Stimulated activated CD4-positive, alpha-beta T cell treated with anti-CD3 and anti-CD28 coated beads, Interleukin-12 subunit alpha, Interleukin-12 subunit beta, amount 100 ng/mL, for 4 hours (primary cell): Measurements from ENCODE around the gene AAK1.
"Not testable (repeated sequence)": the region's sequence is repeated elsewhere in the genome, so short reads cannot be mapped to it uniquely, and the experiment has no call there.

Experiments used
- DNase-seq: peaks from one replicate; pipeline ENCODE4 v3.0.0-alpha.2; 2020

The AAK1 gene

DNA sequence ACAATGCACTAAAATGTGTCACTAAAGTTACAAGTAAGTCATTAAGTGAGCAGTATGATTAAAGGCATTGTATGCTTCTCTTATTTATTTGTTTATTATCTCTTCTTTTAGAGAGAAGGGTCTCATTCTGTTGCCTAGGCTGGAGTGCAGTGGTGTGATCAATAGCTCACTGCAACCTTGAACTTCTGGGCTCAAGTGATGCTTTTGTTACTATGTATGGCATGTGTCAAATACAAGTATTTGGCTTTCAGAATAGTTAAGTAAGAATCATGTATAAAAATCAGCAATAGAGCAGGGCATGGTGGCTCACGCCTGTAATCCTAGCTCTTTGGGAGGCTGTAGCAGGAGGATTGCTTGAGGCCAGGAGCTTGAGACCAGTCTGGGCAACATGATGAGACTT is 15.8 kb upstream of the AAK1 start:
- DNase-seq = no peak

DNA sequence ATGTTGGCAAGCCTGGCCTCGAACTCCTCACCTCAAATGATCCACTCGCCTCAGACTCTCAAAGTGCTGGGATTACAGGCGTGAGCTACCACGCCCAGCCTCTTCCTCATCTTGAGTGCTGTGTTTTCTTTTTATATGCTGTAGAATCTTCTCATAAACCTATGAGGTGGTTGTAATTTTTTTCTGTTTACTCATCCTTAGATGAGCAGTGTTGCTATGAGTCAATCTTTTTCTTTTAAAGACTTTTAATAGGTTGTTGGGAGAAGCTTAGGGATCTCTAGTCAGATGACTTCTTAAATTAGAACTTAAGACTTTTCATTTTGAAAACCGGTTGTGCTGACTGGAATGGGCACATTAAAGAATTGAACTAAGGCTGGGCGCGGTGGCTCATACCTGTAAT is 8.7 kb upstream of the AAK1 start:
- DNase-seq = no peak

DNA sequence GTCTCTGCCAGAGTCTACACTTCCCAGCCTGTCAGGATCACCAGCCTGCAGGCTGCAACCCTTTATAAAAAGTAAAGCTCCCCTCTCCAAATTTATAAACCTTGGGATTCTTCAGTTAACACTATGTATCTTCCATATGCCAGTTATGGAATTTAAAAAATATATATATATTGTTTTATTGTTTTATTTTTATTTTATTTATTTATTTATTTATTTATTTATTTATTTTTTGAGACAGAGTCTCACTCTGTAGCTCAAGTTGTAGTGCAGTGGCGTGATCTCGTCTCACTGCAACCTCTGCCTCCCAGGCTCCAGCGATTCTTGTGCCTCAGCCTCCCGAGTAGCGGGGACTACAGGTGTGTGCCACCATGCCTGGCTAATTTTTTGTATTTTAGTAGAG is 3.7 kb upstream of the AAK1 start:
- not testable (repeated sequence) for DNase-seq

DNA sequence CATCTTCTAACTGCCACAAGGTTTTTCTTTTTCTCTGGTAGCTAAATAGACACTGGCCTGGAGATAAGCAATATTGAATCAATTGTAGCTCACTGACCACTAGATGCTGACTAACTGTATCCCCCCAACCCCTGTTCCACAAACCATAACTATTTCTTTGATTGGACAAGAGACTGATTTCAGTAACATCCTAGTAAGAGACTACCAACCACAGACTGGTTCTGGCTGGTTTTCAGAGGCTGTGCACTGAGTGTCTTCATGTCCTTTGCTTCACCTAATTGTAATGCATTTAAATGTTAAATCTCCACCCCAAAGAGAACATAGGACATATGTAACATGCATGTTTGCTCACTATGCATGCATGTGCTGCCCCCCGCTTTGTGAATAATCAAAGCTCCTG is 3.2 kb upstream of the AAK1 start:
- no peak for DNase-seq

DNA sequence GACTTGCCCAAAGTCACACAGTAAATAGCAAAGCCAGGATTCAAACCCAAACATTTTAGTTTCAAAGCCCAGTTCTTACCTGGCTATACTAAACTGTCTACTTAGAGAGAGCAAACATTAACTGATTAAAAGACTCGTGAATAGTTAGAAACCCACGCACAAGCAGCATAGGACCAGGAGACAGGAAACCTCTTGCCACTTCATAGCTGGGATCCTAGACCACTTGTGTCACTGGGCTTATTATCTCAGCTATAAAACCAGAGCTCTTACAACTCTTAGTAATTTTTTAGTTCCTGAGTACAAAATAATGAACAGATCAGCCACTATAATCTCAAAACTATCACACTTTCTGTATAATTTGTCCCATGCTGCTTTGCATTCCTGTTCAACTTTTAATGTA is 2.4 kb upstream of the AAK1 start:
- no peak for DNase-seq

DNA sequence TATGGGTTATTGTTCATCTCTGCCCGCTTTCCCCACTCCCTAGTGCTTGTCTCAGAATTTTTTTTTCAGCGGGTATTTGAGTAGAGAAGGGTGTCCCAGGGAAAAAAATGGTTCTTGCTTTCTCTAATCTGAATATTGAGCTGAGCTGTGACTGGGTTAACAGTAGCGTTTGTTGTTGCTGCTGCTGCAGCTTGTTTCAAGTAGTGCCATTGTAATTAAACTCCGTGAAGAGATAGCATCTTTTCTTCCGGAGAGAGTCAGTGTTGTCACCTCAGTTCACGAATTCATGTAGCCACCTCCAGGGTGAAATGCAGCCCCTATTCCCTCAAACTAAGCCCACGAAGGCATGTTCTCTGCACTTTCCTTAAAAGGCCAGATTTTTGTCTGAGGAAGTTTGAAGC is 1.5 kb upstream of the AAK1 start:
- DNase-seq = no peak

DNA sequence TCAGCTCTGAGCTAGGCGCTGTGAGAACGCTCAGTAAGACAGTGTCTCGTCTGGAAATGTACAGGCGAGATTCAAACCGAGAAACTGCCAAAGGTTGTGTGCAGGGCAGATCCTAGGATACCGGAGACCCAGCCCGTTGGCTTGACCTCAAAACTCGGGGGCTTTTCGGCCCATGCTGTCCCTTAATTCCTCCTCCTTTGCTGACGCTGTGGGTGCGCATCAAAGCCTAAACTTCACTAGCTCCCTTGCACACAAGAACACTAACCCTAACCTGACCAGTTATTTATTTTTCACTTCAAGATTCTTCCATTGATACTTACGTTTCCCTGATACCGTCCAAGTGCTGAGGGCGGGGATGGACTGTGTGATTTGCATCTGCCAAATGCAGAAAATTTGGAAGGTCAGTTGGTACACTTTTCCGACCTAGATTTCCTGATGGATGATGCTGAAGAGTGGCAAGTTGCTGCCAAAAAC is 1.0 kb upstream of the AAK1 start:
- DNase-seq = no peak

DNA sequence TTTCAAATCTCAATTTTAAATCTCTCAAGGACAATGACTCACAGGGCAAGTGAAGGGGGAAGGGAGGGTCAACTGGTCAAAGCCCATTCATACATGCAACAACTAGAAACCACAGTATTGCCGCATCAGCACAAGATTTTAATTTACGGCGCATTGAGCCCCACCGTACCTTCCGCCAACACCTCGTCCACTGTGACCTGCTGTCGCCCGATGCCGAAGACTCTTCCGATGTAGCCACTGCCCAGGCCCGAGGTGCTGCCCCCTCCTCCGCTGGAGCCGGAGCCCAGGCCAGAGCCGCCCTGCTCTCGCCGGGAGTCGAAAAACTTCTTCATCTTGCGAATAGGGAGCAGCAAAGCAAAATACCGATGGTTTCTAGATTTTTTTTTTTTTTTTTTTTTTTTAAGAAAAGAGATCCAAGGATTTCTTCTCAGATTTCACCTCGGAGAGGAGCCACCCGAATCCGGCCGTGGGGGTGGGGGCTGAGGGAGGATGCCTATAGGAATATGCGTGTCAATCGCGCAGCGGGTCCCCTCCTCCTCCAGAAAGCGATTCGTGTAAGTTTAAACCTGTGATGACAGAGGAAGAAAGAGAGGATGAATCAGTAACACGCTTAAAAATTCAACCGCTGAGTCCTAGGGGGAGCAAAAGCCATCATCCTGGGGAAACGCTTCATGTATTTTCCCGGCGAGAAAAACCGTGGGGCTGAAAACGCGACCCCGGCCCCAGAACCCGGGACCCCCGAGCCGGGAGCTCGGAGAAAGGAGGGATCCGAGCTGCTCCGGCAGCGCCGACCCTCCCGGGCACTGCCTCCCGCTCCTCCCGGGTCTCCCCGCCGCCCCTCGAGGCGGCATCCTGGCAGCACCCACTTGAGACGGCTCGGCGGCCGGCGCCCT is 584 bp downstream of the AAK1 start:
- DNase-seq = peak; percentile 61

DNA sequence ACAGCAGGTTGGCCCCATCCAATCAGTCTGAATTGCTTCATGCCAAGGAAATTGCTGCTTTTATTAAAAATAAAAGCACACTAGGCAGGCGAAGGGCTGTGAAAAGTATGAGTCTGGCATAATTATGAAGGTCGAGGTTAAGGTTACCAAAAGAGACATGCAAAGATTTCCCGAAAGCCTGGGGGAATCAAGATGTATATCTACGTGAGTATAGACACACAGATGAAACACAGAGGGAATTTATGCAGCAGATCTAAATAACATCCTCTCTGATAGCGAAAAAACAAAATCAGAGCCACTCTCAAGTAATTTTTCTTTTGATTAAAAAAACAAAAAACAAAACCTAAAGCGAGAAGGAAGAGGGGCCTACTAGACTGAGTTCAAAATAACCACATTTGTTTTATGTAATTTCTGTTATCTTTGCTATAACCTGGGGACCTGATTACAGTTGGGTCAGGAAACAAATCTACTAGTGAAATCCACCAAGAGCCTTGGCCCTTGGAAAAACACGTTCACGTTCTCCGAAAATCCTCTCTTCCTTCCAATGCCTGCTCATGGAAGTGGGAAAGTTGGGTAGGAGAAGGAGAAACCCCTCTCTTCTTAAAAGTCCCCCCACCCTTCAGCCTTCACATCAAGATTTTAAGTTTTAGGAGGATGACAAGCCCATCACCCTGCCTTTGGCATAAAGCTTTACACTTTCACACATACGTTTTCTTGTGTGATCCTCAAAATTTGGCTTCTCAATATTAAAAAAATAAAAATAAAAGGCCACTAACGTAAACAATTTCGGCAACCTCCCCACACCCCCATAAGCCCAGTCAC is 1.4 kb downstream of the AAK1 start:
- DNase-seq = no peak

DNA sequence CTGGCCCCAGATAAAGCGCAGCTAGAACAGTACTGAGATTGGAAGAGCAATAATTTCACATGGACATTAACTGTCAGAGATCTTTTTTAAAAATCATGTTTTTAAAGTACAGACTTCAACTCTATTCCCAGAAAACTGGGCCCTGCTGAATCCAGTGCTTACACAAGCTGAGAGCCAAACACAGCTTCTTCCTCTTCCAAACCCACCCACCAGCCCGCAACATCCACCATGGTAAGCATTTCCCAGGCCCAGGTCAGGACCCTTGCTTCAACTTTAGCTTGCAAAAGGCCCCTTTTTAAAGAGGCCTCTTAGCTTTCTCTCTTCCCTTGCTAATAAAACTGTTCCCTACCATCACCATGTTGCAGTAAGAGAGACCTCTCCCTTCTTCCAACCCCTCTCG is 2.1 kb downstream of the AAK1 start:
- no peak for DNase-seq

DNA sequence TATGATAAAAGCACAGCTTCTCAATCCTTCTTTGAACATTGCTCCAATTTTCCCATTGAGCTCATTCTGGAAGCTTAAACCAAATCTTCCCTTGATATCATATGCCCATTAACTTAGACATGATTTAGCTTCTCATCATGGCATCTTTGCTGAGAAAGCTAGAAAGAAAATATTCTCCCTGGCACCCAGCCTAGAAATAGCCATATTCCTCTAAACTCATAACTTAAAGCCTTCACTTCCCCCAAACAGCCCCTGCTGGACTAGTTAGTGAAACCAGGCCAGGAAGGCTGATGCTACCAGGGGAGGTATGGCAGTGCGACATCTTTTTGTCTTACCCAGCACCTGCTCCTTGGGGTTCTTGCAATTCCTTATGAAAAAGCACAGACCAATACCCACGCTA is 4.3 kb downstream of the AAK1 start:
- no peak for DNase-seq

DNA sequence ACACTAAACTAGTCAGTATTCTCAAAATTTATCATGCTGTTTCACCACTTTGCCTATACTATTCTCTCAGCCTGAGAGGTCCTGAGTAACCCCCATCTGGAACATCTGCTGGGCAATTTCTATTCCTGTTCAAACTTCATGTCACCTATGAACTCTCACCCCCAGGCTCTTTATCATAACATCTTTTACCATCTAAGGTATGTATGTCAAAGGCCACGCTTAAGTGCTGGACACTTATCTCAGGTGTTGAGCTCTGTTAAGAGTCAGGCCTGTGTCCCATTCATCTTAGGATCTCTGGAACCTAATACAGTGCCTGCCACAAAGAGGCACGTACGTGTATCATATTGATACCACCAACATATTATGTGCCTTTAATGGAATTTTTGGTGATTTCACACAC is 4.9 kb downstream of the AAK1 start:
- DNase-seq = no peak

DNA sequence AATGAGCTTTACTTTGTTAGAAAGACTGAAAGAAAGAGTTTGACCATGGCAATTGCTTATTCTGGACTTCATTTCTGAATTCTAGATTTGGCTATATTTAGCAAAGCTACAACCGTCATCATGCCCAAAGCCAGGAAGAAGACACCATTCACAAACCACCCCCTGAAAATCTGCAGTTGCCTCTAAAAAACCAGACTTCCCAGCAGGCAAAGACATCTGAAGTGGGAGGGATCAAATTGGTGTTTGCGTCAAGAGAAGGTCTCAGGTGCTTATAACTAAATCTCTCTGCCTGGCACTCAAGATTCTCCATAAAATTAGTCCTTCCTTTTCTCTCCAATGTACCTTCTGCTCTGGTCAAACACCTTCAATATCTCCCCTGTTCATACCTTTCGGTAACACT is 5.6 kb downstream of the AAK1 start:
- DNase-seq = no peak

DNA sequence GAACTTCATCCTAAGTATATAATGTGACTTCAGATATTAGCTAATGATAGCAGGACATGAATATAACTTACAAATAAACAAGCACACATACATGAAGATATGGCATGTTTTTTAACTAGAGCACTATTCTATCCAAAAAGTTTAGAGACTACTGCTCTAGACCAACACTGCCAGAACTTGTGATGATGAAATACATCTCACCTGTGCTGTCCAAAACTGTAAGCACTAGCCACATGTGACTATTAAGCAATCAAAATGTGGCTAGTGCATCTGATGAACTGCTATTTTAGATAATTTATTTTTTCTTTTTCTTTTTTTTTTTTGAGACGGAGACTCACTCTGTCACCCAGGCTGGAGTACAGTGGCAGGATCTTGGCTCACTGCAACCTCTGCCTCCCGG is 7.1 kb downstream of the AAK1 start:
- no peak for DNase-seq

DNA sequence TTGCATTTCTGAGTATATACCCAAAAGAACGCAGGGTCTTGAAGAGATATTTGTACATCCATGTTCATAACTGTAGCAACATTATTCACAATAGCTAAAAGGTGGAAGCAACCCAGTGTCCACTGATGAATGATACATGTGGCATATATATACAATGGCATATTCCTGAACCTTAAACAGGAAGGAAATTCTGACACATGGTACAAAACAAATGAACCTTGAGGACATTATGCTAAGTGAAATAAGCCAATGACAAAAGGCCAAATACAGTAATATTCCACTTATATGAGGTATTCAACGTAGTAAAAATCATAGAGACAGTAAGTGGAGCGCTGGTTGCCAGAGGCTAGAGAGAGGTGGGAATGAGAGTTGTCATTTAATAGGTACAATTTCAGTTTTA is 8.1 kb downstream of the AAK1 start:
- no peak for DNase-seq

DNA sequence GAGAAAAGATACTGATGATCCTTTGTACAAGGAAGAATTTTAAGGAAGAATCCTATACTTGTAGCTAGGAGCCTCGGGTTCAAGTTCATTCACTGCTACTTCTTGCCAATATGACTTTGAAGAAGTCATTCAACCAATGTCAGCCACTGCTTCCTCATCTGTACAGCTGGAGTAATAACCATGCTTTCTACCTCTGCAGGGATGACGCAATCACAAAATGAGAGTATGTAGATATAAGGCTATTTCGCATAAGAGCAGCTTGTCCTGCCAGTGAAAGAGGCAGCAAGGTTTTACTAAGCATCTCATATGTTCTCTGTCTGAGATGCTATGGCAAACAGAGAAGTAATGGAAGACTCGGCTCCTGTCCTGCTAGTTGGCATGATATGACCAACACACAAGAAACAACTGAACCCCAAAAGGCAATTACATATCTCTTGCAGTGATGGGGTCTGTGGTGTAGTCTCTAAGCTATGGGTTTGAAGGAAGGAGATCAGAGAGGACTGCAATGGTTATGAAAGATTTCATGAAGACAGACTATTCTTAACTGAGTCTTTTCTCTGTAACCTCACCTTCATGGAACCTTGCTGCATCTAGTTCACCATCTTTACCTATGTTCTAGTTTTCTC is 9.2 kb downstream of the AAK1 start:
- DNase-seq = no peak

DNA sequence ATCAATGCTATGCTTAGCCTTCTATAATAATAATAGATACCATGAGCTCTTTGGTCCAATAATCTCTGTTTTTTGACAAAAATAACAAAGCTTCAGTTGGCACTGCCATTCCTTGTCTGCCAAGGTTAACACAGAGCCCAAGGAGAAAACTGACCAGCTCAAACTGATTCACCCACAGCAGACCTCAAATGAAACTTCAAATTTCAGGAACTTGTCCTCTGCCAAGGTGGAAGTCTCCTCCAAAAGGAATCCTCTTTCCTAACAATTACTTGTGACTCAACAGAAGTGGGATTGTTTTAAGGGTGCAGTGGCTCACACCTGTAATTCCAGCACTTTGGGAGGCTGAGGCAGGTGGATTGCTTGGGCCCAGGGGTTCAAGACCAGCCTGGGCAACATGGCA is 12.1 kb downstream of the AAK1 start:
- no peak for DNase-seq

DNA sequence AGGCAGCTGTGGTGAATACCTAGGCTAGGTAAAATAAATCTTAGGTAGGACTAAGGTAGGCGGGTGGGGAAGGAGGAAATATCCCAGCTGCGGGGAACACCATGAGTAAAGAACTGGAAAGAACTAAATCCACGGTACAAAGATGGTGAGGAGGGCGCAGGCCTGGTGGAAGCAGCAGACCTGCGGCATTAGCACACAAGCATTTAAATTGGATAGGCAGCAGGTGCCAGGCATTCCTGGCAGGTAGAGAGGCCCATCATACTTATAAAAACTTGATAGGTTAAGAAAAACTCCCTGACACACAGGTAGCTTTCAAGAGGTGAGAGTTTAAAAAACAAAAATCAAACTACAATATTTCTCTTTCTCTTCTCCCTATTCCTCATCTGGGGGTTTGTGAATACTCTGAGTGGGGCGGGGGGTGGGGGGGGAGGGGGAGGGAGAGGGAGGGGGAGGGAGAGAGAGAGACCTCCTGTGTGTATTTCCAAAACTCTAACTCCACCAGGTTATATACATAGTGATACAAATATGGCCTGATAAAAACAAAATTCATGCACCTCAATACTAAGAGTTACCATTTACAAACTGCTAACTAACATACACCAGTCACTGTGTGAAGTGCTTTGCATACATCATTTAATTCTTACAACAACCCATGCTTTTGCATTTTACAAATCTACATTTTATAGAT is 13.5 kb downstream of the AAK1 start:
- no peak for DNase-seq

DNA sequence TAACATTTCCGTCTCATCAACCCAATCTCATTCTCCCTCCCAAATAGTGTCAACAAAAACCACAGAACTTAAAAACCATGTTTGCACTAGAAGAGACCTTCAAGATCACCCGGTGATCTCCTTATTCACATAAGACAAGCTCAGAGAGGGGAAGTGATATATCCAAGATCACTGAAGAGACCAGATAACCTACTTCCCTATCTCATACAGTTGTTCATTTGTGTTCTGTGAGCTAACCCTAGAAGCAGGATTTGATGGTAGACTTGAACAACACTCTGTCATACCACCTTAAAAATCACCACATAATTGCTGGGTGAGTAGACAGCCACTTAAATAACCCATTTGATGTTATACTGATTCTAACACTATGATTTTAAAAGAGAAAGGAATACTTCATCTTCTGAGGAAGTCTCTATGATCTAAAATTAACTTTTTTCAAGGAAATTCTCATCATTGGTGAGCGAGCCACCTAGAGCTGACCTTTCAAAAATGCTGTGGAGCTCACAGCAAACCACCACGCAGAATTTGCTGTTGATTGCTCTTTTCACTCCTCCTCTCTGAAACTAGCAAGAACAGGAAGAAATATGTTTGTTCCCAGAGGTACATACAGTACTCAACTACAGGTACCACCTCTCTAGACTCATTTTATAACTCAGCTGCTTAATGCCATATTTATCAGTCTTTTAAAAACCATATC is 15.1 kb downstream of the AAK1 start:
- DNase-seq = no peak

DNA sequence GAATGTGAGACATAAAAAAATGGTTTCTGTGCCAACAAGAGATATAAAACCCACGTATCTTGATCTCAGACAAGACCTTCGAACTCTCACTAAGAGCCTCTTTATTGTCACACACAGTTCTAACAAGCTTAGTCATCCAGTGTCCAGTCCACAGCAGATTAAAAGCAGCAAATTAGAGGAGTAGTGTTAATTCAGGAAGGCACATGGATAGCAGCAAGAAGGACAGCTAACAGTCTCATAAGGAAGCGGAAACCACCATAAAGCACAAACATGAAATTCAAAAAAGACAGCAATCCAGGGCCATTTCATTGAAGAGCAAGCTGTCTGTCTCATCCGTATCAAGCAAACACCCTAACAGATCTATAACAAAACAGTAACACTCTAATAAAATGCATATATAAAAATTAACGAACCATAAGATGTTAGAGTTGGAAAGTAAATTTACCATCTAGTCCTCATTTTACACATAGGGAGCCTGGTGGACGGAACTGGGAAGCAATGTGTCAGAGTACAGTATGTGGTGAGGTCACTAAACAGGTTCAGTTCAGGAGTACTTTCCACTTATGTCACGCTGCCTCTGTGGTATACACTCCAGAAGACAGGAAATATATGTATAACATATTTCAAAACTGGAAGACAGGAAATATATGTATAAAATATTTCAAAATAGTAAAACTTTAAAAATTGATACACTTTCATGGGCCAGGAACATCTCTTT is 18.3 kb downstream of the AAK1 start:
- no peak for DNase-seq

DNA sequence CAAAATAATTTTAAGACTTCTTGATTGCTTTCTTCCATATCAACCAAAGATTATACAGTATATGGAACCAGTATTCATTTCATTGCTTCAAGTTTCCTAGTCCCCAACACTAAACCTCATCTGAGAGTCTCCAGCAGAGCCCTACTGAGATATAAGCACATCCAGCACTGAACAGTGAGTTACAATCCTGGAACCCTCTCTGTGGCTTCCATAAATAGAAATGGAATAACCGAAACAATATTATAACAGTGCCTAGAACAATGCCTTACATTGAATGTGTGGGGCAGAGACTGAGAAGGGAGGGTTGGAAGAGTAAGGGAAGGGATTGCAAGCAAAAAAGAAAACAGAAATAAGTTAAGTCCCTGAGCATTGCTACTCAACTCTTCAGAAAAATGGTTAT is 18.9 kb downstream of the AAK1 start:
- no peak for DNase-seq

DNA sequence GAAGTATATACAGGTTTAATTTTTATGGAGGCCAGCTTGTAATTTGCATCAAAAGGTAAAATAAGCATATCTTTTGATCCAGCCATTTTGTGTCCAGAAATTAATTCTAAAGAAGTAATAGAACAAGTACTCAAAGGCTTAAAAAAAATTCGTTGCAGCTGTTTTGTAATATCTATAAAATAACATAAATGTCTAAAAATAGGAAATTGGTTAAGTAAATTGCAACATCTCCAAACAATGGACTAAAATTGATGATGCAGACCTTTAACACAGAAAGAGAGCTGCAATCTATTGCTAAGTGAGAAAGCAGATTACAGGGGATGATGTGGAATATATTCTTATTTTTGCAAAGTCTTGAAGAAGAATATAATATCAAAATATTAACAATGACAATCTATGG is 19.4 kb downstream of the AAK1 start:
- DNase-seq = no peak
